ENCODE results near the gene IFNA16. TPM values are rescaled to one million over a fixed set of nuclear protein-coding genes. Genes with fewer than 3 reads are reported as not detected.
"Not testable (repeated sequence)": the region's sequence is repeated elsewhere in the genome, so short reads cannot be mapped to it uniquely, and the experiment has no call there.

IFNA16 gene
- not detected for total RNA-seq

- not testable (repeated sequence) for DNase-seq
Observed at GRCh38 chr9:21217211-21217610, at the start of gene IFNA16. Gene IFNA16, minus strand, starts transcription at chr9:21217311. Its CDS starts 6 bp downstream, at chr9:21217305.

DNA sequence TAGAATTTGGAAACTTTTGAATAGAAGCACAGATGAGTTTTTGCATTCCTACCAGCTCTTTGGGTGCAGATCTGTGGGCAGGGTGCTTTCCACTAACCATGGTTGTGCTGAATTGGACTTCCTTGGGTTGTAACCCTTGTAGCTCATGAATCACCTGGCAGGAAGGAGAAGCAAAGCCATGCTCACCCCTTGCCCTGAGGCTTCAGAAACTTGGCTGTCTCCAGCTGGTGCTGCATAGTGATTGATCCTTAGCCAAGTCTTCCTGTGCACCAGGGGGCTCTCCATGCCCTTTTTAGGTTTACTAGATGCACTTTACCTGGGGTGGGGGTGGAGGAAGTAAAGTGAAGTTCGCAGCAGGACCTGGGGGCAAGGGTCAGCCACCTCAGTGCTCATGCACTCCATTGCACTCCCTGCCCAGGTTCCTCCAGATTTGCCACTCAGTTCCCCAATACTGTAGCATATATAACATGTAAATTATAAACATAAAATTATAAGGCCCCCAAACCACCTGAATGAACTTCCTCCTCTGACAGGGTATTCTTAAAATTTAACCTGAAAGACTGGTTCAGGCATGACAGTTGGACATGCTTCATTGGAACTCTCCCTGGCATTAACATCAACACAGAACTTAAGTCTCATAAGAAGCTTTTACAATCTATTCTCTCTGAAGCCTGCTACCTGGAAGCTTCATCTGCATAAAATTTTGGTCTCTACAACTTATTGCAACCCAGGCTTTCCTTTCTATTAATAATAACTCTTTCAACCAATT, 48.5 kb upstream of the IFNA16 start:
- no peak for DNase-seq

- no peak for DNase-seq
Observed at GRCh38 chr9:21255538-21256212, 38.6 kb upstream of the IFNA16 start.

DNA sequence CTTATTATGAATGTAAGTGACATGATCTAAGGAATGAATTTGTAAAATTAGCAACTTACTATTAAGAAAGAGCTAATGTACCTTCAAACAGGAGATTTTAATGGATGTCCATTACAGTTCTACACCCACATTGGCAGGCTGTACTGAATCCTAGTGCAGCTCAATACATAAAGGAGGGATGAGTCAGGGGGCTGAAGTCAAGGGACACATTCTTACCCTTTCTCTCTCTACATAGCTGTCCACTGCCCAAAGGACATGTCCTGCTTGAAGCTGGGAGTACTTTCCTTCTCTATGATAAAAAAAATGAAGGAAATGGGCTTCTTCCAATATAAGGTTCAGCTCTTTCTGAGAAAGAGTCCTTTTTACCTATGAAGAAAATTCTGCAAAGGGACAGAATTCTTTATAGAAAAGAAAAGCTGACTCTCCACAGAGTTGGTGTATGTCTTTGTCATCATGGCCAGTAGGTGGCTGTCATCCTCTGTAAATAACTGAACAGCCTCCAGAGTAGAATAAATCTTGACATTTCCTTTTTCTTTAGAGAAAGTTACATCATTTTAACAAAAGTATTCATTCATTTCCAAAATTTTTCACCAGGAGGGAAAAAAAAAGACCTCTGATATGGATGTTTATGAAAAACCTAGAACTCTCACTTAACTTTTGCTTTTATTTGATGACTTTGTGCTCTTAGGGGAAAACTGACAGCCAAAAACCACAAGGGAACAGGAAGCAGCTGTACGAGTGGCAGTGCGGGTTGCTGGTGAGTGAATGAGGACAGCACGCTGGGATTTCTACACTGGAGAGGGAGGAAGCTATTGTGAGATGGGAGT, 35.8 kb upstream of the IFNA16 start:
- no peak for DNase-seq

DNA sequence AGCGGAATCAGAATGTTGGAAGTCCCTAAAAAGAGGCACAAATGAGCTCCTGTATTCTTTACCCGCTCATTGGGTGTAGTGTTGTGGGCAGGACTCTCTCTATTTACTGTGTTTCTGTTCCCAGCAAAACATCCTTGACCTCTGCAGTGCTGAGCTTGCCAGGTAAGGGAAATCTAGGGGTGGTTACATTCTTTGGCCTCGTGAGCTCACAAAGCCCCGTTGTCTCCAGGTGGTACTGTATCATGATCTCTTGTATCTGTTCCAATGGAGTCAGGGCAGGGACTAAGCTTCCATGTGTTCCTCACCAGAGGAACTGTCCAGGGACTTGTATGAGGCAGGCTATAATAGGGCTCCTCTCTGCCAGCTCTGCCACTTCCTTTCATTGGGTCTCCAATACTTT, 34.5 kb upstream of the IFNA16 start:
- no peak for DNase-seq

DNA sequence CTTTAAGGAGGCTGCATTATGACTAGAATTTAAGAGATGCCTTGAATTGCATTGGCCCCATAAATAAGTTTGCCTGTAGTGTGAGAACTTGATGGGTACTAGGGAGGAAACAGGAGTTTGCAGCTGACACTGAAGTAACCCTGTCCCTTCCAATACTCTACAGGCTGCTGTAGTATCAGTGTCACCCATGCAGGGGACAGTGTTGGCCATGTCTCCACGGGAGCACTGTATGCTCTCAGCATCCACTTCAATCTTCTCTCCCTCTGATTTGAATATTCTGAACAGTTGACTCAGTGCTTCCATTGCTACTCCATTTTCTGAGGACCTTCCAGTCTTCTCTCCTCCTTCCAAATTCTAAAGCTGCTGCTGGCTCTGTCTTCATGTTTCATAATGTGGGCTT, 34.1 kb upstream of the IFNA16 start:
- no peak for DNase-seq

GRCh38 chr9:21244836-21245235, 27.7 kb upstream of the IFNA16 start:
- DNase-seq: no peak

- DNase-seq: no peak
Observed at GRCh38 chr9:21239911-21240310, 22.8 kb upstream of the IFNA16 start, which contains the start of gene IFNA14. Gene IFNA14, minus strand, starts transcription at chr9:21240005. Its CDS starts 70 bp downstream, at chr9:21239935.

DNA sequence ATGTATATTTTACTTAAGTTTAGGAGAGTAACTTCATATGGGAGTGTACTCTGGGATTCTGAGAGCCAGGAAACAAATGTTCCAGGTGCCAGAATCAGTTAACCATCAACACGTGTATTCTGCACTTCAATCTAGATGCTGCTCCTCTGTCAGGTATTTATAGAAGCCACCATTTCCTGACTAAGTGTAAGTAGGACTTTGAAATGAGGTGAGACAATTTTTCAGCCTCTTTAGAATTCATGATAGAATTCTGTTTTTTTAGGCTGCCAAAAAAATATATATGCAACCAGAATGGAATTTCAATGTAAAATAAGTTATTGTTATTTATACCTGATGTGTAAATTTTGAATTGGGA, 19.2 kb upstream of the IFNA16 start:
- DNase-seq: not testable (repeated sequence)

- not testable (repeated sequence) for DNase-seq
Observed at GRCh38 chr9:21235468-21236359, 18.6 kb upstream of the IFNA16 start.

GRCh38 chr9:21234153-21234687, 17.1 kb upstream of the IFNA16 start:
- DNase-seq: no peak

GRCh38 chr9:21233258-21233657, 16.1 kb upstream of the IFNA16 start:
- DNase-seq: no peak

DNA sequence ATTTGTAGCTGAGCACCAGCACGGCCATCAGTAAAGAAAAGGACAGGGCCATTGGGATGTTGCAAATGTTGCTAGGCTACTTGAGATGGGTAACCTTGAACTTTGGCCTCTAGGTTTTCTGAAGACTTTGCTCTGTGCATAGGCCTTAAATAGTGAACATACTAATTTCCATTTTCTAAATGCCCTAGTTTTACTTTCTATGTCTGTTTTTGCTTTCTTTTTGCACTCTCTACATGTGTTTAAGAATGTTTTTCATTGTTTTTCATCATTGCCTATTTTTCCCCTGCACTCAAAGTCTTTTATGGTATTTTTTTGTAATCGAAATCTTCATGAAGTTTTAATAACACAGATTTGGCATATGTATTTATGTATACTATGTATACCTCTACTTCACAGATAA, 11.0 kb upstream of the IFNA16 start, which contains the start of gene IFNA17:
Gene IFNA17 (minus strand): TSS at position 101 of the 400 bp plus-strand sequence. CDS start 49 bp downstream, at position 52.
- DNase-seq: no peak

DNA sequence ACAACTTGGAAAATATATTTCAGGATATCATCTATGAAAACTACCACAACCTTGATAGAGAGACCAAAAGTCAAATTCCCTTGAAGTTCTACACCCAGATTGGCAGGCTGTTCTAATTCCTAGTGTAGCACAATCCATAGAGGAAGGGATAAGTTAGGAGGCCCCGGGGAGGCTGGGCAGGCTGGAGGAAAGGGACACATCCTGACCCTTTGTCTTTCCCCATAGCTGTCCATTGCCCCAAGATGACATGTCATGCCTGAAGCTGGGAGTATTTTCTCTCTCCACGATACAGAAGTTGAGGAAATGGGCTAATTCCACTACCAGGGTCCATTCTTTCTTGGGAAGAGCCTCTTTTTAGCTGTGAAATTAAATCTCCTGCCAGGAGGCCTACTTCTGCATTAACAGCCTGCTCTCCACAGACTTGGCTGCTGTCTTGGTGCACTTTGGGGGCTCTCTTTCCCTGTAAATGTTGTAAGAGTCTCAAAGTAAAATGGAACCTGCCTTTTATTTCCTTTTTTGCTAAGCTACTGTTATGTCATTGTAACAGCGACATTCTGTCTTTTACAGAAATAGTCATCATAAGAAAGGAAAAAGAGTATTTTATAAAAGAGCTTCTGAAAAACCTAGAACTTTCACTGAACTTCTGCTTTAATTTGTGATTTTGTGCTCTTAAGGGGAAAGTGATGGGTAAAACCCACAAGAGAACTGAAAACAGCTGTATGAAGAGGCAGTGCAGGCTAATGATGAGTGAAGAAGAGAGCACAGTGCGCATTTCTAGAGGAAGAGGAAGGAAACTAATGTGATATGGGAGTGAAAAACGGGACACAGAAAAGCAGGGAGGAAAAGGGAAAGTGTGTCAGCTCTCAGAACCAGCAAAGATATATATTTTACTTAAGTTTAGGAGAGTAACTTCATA, 3.4 kb downstream of the IFNA16 start:
- not testable (repeated sequence) for DNase-seq

DNA sequence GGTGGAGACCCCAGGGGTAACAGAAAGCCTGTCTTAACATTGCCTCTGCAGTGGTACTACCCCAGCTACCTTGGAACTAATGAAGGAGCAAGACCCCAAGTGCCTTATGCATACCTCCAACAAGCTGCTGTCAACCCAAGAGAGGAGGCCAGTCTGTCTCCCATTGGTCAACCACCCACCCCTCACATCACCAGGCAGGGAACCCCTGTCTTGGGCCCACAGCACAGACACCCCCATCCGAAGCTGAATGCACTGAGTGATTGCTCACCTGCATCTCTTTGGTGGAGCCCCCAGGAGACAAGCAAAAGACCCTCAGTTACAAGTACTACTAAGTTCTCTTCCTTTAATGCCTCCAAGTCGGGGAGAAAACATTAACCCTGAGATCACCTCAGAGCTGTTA, 5.0 kb downstream of the IFNA16 start:
- DNase-seq: not testable (repeated sequence)

DNA sequence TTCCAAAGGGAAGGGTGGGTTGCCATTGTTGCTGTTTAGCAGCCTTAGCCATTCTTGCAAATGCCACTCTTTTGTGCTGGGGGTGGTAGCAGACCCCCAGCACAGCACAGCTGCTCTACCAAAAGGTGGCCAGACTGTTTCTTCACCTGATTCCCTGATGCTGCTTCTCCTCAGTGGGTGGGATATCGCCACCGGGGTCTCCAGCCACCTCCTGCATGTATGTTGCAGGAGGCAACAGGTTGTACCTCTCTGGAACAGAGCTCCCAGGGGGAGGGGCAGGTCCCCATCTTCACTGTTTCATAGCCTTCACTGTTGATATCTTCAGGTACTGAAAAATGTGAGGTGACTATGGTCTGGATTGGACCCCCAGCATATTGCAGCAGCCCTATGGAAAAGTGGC, 6.3 kb downstream of the IFNA16 start:
- DNase-seq: not testable (repeated sequence)

DNA sequence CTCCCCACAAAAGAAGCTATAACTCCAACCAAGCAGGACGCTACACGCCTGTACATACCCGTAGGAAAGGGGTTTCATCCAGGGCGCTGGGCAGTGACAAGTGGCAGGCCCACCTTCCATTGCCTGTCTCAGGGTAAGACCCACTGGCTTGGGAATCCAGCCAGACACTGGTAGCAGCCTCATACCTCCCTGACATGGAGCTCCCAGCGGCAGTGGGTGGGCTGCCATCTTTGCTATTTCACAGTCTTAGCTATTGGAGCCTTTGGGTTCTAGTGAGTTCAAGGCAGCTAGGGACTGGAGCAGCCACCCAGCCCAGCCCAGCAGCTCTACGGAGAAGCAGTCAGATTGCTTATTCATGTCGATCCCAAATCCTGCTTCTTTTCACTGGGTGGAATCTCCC, 6.8 kb downstream of the IFNA16 start:
- DNase-seq: no peak

GRCh38 chr9:21207043-21207442, 10.1 kb downstream of the IFNA16 start, which contains the start of gene IFNA10:
Gene IFNA10, minus strand, starts transcription at chr9:21207143. Its CDS starts 46 bp downstream, at chr9:21207097.
- DNase-seq: not testable (repeated sequence)

GRCh38 chr9:21205204-21205603, 11.9 kb downstream of the IFNA16 start:
- no peak for DNase-seq

GRCh38 chr9:21202105-21202504, 15.0 kb downstream of the IFNA16 start, which contains the start of gene IFNA7:
Gene IFNA7, minus strand, starts transcription at chr9:21202205. Its CDS starts 40 bp downstream, at chr9:21202165.
- not testable (repeated sequence) for DNase-seq
